ENCODE data around the gene FKBP10.

Gene FKBP10

DNA sequence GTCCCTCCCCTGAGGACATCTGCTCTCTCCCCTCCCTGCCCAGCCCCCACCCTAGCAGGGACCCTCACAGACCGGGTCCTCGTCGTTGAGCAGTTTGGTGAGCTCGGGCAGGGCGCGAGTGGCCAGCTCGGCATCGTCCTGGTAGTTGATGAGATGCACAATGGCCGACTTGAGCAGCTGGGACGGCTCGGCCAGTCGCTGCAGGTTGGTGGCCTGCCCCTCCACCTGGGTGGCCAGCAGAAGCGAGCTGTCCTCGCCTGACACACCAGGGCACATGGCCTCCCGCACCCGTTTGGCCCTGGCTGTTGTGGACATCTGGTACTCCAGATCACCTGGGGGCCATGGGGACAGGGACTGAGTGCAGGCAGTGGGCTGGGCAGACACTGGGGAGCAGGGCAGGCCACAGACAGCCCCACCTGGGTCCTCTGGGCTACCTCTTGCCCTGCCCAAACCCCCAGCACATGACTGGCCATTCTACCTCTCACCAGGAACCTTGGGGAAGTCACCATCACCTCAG, 43.4 kb upstream of the FKBP10 start:
- in situ Hi-C loops (cut with MboI; ENCODE audit: low sequenced_read_pairs, unreplicated experiment), result no loop called here
- no peak for DNase-seq (ENCODE audit: low spot score)
- TF ChIP-seq, protein P1, sequence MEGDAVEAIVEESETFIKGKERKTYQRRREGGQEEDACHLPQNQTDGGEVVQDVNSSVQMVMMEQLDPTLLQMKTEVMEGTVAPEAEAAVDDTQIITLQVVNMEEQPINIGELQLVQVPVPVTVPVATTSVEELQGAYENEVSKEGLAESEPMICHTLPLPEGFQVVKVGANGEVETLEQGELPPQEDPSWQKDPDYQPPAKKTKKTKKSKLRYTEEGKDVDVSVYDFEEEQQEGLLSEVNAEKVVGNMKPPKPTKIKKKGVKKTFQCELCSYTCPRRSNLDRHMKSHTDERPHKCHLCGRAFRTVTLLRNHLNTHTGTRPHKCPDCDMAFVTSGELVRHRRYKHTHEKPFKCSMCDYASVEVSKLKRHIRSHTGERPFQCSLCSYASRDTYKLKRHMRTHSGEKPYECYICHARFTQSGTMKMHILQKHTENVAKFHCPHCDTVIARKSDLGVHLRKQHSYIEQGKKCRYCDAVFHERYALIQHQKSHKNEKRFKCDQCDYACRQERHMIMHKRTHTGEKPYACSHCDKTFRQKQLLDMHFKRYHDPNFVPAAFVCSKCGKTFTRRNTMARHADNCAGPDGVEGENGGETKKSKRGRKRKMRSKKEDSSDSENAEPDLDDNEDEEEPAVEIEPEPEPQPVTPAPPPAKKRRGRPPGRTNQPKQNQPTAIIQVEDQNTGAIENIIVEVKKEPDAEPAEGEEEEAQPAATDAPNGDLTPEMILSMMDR (IDR thresholded peaks at IDR 0.05; ENCODE audit: borderline replicate concordance, control extremely low read depth, extremely low read depth, insufficient read depth, missing control alignments), result no peak

DNA sequence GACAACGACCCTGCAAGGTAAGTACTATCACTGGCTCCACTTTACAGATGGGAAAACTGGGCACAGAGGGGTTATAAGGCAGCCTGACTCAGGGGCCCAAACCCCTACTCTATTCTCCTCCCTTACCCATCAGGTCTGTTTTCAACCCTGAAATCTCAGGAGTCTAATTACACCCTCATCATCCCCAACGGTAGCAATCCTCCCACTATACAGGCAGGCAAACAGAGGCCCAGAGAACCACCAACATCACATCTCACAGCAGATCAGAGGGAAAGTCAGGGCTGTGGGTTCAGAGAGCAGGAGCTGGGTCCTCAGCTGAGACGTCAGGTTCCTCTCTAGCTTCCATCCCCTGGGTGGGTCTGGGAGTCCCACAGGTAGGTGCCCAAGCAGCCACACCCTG, 42.8 kb upstream of the FKBP10 start:
- in situ Hi-C loops (cut with MboI; ENCODE audit: low sequenced_read_pairs, unreplicated experiment), result no loop called here
- DNase-seq (ENCODE audit: low spot score), result no peak
- TF ChIP-seq, protein P1 (IDR thresholded peaks at IDR 0.05; ENCODE audit: borderline replicate concordance, control extremely low read depth, extremely low read depth, insufficient read depth, missing control alignments), result no peak

DNA sequence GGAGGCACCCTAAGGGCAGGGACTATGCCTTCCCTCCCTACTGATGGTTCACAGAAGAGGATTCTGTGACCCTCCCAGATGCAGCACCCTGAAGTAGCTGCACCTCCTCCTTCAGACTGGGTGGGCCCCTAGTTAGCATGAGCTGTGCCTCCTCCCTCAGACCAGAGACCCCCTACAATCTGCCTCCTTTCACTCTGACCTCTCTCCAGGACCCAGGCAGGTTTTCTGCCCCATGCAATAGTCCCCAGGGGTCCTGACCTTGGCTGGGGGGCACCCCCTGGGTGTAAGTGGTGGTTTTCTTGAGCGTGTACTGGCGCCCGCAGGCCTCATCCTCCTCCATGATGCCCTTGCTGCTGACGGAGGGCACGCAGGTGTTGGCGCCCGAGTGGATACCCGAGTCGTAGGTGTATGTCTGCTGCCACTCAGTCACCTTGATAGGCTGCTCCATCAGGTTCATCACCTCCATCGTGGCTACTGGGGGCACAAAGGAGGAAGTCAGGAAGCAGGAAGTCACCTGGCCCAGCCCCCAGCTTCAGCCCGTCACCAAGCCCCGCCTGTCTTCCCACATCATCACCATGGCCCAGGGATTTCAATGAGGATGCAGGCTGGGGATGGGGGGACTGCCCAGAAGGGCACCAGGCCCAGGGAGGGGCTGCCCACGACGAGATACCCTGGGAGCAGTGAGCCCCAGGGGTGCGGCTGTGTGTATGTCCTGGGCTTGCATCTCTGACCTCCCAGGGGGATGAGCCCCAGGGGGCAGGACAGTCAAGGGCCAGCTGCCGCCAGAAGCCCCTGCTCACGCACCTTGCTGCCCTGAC, 41.2 kb upstream of the FKBP10 start:
- in situ Hi-C loops (cut with MboI; ENCODE audit: low sequenced_read_pairs, unreplicated experiment), result no loop called here
- TF ChIP-seq, protein P1 (IDR thresholded peaks at IDR 0.05; ENCODE audit: borderline replicate concordance, control extremely low read depth, extremely low read depth, insufficient read depth, missing control alignments), result no peak
- no peak for DNase-seq (ENCODE audit: low spot score)

DNA sequence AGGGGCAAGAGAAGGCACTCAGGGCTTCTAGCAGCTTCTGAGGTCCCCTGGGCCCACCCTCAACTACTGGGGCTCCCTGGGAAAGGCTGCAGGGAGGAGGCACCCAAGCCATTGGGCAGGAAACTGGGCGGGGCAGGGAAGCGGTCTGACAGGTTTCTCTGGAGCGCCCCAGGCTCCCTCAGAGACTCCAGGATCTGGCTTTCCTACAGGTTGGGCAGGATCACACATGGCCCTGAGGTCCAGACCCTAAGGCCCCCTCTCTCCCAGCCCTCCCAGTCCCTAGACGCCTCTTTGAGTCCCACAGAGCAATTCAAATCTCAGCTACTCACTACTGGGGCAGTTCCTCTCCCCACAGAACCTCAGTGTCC, 40.6 kb upstream of the FKBP10 start:
- TF ChIP-seq, protein P1 (IDR thresholded peaks at IDR 0.05; ENCODE audit: borderline replicate concordance, control extremely low read depth, extremely low read depth, insufficient read depth, missing control alignments), result no peak
- in situ Hi-C loops (cut with MboI; ENCODE audit: low sequenced_read_pairs, unreplicated experiment), result no loop called here
- no peak for DNase-seq (ENCODE audit: low spot score)

DNA sequence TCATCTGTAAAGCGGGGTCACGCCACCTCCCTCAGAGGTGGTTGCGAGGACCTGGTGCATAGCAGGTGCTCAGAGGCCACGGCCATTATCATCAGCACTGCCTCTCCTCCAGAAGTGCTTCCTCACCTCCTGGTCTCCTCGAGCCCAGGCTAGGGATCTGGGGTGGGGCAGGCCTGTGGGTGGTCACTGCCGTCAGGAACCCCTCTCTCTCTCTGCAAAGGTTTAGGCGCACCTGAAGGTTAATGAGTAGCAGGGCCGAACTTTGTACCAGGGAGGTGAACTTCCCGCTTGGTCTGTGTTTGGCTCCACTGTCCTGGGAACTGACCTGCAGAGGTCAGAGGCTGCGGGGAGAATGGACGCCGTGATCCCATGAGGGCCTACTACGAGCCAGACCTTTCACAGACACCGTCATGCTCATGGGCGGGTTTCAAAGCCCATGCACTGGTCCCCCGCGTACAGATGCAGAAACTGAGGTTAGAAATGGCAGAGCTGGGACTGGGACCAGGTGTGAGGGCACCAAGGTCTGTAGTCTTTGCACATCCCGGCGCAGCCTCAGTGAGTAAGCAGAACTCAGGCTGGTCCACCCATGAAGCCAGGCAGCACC, 40.1 kb upstream of the FKBP10 start:
- in situ Hi-C loops (cut with MboI; ENCODE audit: low sequenced_read_pairs, unreplicated experiment), result no loop called here
- no peak for DNase-seq (ENCODE audit: low spot score)

DNA sequence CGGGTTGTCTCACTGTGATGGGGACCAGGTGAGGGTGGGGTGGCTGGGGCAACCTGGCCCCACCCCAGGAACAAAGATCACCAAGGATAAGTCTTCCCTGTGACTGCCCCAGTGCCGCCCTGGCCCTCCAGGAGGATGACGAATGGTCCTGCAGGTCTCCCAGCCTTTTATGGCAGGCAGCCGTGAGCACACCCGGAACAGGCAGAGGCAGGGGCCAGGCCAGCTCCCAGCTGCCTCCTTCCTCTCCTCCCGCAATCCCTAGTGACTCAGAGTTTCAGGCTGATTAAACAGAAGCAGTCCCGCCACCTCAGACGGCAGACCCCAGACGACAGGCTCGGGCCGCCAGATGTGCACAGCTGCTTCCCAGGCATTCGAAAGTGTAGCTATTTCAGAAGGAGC, 39.6 kb upstream of the FKBP10 start:
- in situ Hi-C loops (cut with MboI; ENCODE audit: low sequenced_read_pairs, unreplicated experiment), result no loop called here
- TF ChIP-seq, protein P1 (IDR thresholded peaks at IDR 0.05; ENCODE audit: borderline replicate concordance, control extremely low read depth, extremely low read depth, insufficient read depth, missing control alignments), result no peak
- DNase-seq (ENCODE audit: low spot score), result no peak

More for the DNA sequence above, 40.1 kb upstream of the FKBP10 start:
- TF ChIP-seq, protein P1 (IDR thresholded peaks at IDR 0.05; ENCODE audit: borderline replicate concordance, control extremely low read depth, extremely low read depth, insufficient read depth, missing control alignments), result no peak

All from GM13976 (cell line).